Measurements from ENCODE around the gene PRKG1.

PRKG1 gene

DNA sequence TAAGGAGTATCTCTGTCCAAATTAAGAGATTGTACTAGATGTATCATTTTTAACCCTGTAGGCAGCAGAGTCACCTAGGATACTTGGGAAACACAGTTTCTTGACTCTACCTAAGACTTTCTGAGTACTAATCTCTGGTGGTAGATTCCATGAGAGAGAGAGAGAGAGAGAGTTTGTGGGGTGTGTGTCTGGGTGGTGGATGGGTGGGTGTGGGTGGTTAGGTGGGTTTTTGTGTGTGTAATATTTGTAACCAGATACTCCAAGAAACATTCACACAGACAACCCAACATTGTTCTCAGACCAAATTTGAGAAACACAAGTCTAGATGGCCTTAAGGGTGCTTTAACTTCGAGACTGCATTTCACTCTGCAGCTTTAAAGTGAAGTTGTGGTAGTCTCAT is 215.2 kb downstream of the PRKG1 start:
- TF ChIP-seq CTCF (IDR thresholded peaks at IDR 0.05; ENCODE audit: insufficient read depth, low read length) (no peak), SPI1 (IDR thresholded peaks at IDR 0.05; ENCODE audit: borderline replicate concordance, low read depth) (no peak), POLR2AphosphoS5 (IDR thresholded peaks at IDR 0.05; ENCODE audit: low read depth) (no peak), REST (IDR thresholded peaks at IDR 0.05; ENCODE audit: insufficient replicate concordance, low read depth) (no peak), GABPA (IDR thresholded peaks at IDR 0.05; ENCODE audit: low read depth) (no peak)
- no peak overlapping the region for H3K27ac ChIP-seq (replicated peaks)
- H3K4me3 ChIP-seq (replicated peaks; ENCODE audit: insufficient read depth, low read length) = no peak overlapping the region
- no peaks in the 10 kb centered on the region for H3K27me3 ChIP-seq (ENCODE audit: insufficient read depth, poor library complexity, severe bottlenecking)
- DNase-seq (ENCODE audit: low read depth in 1 of 2, low spot score in 1 of 2) = no peak

- DNase-seq (ENCODE audit: low read depth in 1 of 2, low spot score in 1 of 2) = no peak
- Histone ChIP-seq H3K27ac (replicated peaks) (no peak overlapping the region), H3K4me3 (replicated peaks; ENCODE audit: insufficient read depth, low read length) (no peak overlapping the region), H3K27me3 (ENCODE audit: insufficient read depth, poor library complexity, severe bottlenecking) (no peaks in the 10 kb centered on the region)
- no peak for TF ChIP-seq CTCF (IDR thresholded peaks at IDR 0.05; ENCODE audit: insufficient read depth, low read length)
- no peak for TF ChIP-seq REST (IDR thresholded peaks at IDR 0.05; ENCODE audit: insufficient replicate concordance, low read depth)
- no peak for TF ChIP-seq POLR2AphosphoS5 (IDR thresholded peaks at IDR 0.05; ENCODE audit: low read depth)
- TF ChIP-seq GABPA (IDR thresholded peaks at IDR 0.05; ENCODE audit: low read depth) = no peak
- TF ChIP-seq SPI1 (IDR thresholded peaks at IDR 0.05; ENCODE audit: borderline replicate concordance, low read depth) = no peak
Observed at GRCh38 chr10:51291961-51292360, 217.7 kb downstream of the PRKG1 start.

DNA sequence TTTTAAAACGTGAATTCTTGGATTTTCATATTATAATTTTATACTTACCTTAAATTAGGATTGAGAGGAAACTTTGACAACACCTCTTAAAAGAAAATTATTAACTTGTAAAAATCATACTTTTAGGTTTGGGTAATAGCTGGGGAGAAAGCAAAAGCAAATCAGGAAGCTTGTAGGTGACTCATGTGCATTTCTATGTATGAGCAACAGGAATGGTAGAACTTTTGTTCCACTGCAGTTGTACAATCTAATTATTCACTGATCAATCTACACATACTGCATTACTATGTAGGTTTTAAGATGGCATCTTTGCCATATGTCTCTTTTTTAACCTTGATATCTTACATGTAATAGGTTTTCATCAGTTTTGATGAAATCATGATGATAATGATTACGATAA is 223.2 kb downstream of the PRKG1 start:
- Histone ChIP-seq H3K4me3 (replicated peaks; ENCODE audit: insufficient read depth, low read length) (no peak overlapping the region), H3K27me3 (ENCODE audit: insufficient read depth, poor library complexity, severe bottlenecking) (no peaks in the 10 kb centered on the region), H3K27ac (replicated peaks) (no peak overlapping the region)
- TF ChIP-seq SPI1 (IDR thresholded peaks at IDR 0.05; ENCODE audit: borderline replicate concordance, low read depth) (no peak), CTCF (IDR thresholded peaks at IDR 0.05; ENCODE audit: insufficient read depth, low read length) (no peak), GABPA (IDR thresholded peaks at IDR 0.05; ENCODE audit: low read depth) (no peak), REST (IDR thresholded peaks at IDR 0.05; ENCODE audit: insufficient replicate concordance, low read depth) (no peak), POLR2AphosphoS5 (IDR thresholded peaks at IDR 0.05; ENCODE audit: low read depth) (no peak)
- no peak for DNase-seq (ENCODE audit: low read depth in 1 of 2, low spot score in 1 of 2)

All from HL-60 (cell line).